ENCODE measurements around the gene GLO1. TPM values are rescaled to one million over a fixed set of nuclear protein-coding genes. Genes with fewer than 3 reads are reported as not detected.

Gene GLO1
- total RNA-seq, 1 donor, result 150 TPM

- TF ChIP-seq CTCF (IDR thresholded peaks at IDR 0.05; ENCODE audit: insufficient read depth, low read length), result no peak
- DNase-seq (ENCODE audit: low read depth), result no peak
- no peak overlapping the region for H3K4me3 ChIP-seq (ENCODE audit: low read depth, low read length)
These were observed 6.6 kb downstream of the GLO1 start for GRCh38 chr6:38696345-38696744.

GRCh38 chr6:38695933-38696332 lies 7.0 kb downstream of the GLO1 start:
- TF ChIP-seq CTCF (IDR thresholded peaks at IDR 0.05; ENCODE audit: insufficient read depth, low read length), result no peak
- no peak for DNase-seq (ENCODE audit: low read depth)

GRCh38 chr6:38695227-38695900 lies 7.6 kb downstream of the GLO1 start:
- no peak overlapping the region for H3K4me3 ChIP-seq (ENCODE audit: low read depth, low read length)
- TF ChIP-seq CTCF (IDR thresholded peaks at IDR 0.05; ENCODE audit: insufficient read depth, low read length), result no peak
- DNase-seq (ENCODE audit: low read depth), result no peak

More at GRCh38 chr6:38695933-38696332, 7.0 kb downstream of the GLO1 start:
- no peak overlapping the region for H3K4me3 ChIP-seq (ENCODE audit: low read depth, low read length)

DNA sequence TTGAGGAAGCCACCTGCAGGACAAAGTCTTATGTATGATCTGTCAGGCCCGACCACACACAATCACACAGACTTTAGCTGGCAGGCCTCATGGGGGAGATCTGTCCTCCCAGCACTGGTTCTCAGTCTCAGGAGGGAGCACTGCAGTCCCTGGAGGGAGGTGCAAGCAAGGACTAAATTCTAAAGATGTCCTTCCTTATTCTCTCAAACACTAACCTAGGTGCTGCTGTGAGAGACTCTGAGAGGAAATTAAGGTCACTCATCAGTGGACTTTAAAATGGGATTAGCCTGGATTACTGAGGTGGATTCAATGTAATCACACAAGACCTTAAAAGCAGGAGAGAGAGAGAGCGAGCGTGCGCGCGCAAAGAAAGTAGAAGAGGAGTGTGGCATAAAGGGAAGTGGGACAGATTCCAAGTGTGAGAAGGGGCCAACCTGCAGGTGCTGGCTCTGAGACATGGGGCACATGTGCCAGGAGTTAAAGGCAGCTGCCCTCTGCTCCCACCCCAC lies 14.3 kb downstream of the GLO1 start:
- no peak for DNase-seq (ENCODE audit: low read depth)
- no peak overlapping the region for H3K4me3 ChIP-seq (ENCODE audit: low read depth, low read length)
- TF ChIP-seq CTCF (IDR thresholded peaks at IDR 0.05; ENCODE audit: insufficient read depth, low read length), result no peak

DNA sequence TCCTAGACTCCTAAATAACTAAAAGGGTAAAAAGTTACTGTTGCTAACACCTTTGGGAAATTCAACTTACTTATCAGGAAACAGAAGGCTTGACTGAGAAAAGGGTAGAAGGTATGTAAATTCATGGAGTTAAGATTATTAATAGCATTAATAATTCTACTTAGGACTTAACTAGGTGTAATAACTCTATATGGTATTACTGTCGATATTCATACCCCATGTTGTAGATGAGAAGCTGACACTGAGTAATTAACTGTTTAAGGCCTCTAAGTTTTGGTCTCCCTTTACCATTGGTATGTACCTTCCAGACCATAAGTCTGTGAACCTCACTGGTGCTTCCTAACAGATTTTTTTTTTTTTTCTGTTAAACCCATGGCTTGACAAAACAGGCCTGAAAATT lies 15.4 kb downstream of the GLO1 start:
- H3K4me3 ChIP-seq (ENCODE audit: low read depth, low read length), result no peak overlapping the region
- TF ChIP-seq CTCF (IDR thresholded peaks at IDR 0.05; ENCODE audit: insufficient read depth, low read length), result no peak
- DNase-seq (ENCODE audit: low read depth), result no peak

DNA sequence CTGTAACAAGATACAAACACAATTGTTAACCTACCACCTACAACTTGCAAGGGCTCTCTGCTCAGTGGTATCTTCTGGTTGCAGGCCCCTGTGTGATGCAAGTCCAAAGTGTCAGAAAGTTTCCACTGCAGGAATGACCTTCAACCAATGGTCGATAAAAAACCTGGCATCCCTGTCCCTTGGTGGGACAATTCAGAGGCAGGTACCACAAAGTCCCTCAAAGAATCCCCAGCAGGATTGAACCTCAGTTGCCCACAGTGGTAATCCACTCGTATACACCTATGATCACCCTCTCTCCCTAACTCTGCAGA lies 15.9 kb downstream of the GLO1 start:
- no peak for DNase-seq (ENCODE audit: low read depth)
- no peak for TF ChIP-seq CTCF (IDR thresholded peaks at IDR 0.05; ENCODE audit: insufficient read depth, low read length)
- H3K4me3 ChIP-seq (ENCODE audit: low read depth, low read length), result no peak overlapping the region
